Gastroesophageal sphincter (tissue), 4 donors: Measurements from ENCODE around the gene DUSP16. TPM values are rescaled to one million over a fixed set of nuclear protein-coding genes. Genes with fewer than 3 reads are reported as not detected.
A peak's percentile ranks its signal among the peaks of the same experiment; 100 is the strongest.

Source experiments
- ATAC-seq: fragments of 150-250 bp; one replicate; pipeline ENCODE4 v1.9.1; 2016; ENCODE audit warnings: mild to moderate bottlenecking, moderate library complexity
- H3K27ac ChIP-seq, 4 donors: fragments of 200-600 bp; sonication (generic) in 3 of 4; 1 replicate in 3 of 4; 2 replicates in 1 of 4; pipeline ENCODE4 v1.5.1; 2016 to 2019
- H3K27me3 ChIP-seq: fragments of 200-600 bp; sonication (generic); one replicate; pipeline ENCODE4 v1.5.1; 2019
- H3K36me3 ChIP-seq, 2 donors: fragments of 200-600 bp; sonication (generic); one replicate each; pipeline ENCODE4 v1.5.1; 2019; ENCODE audit warnings: control low read depth in 1 of 2
- H3K4me1 ChIP-seq, 3 donors: fragments of 200-600 bp; sonication (generic); 1 replicate in 2 of 3; 2 replicates in 1 of 3; pipeline ENCODE4 v1.5.1; 2016 to 2019; ENCODE audit warnings: control low read depth in 2 of 3
- H3K4me3 ChIP-seq, 2 donors: fragments of 200-600 bp; sonication (generic); one replicate each; pipeline ENCODE4 v1.5.1; 2019; ENCODE audit warnings: mild to moderate bottlenecking in 1 of 2, moderate library complexity in 1 of 2
- H3K9me3 ChIP-seq, 3 donors: fragments of 200-600 bp; sonication (generic); one replicate each; pipeline ENCODE4 v1.5.1; 2017 to 2019; ENCODE audit warnings: control low read depth in 2 of 3
- EP300 ChIP-seq: sonication (generic); formaldehyde crosslinking; IDR thresholded peaks from one replicate; pipeline ENCODE4 v1.6.1; 2017; ENCODE audit warnings: antibody characterized with exemption, mild to moderate bottlenecking
- POLR2A ChIP-seq, 2 donors: fragments of 450-650 bp; IDR thresholded peaks; one replicate each; pipeline ENCODE4 v1.6.1; 2017; ENCODE audit warnings: antibody characterized with exemption in 2 of 2, mild to moderate bottlenecking in 2 of 2, moderate library complexity in 1 of 2
- POLR2AphosphoS5 ChIP-seq: sonication (generic); formaldehyde crosslinking; IDR thresholded peaks from one replicate; pipeline ENCODE4 v1.6.1; 2017; ENCODE audit warnings: antibody characterized with exemption
- WGBS, 2 donors: methylation state at CpG; one replicate each; pipeline ENCODE4 v1.1.5; 2018; ENCODE audit warnings: low coverage in 1 of 2; 5-methylcytosine and 5-hydroxymethylcytosine counted together
- total RNA-seq, 4 donors: library from RNA; depleted of rRNA; stranded (reverse); fragments of >200 nt; gene quantifications; one replicate each; pipeline ENCODE4 v1.1.0, GENCODE V29; 2016
- TF ChIP-seq, protein P1 (sequence below), 4 experiments: fragments of 200-600 bp in 2 of 4; fragments of 450-650 bp in 2 of 4; sonication (generic) in 1 of 4; IDR thresholded peaks; one replicate each; pipeline ENCODE4 v1.5.1; 2017 to 2019; ENCODE audit warnings: antibody characterized with exemption in 4 of 4, mild to moderate bottlenecking in 2 of 4, moderate library complexity in 2 of 4

Gene DUSP16
- total RNA-seq, 4 donors from 2014 or later = 14.7 to 20.1 (median 17.1) TPM

DNA sequence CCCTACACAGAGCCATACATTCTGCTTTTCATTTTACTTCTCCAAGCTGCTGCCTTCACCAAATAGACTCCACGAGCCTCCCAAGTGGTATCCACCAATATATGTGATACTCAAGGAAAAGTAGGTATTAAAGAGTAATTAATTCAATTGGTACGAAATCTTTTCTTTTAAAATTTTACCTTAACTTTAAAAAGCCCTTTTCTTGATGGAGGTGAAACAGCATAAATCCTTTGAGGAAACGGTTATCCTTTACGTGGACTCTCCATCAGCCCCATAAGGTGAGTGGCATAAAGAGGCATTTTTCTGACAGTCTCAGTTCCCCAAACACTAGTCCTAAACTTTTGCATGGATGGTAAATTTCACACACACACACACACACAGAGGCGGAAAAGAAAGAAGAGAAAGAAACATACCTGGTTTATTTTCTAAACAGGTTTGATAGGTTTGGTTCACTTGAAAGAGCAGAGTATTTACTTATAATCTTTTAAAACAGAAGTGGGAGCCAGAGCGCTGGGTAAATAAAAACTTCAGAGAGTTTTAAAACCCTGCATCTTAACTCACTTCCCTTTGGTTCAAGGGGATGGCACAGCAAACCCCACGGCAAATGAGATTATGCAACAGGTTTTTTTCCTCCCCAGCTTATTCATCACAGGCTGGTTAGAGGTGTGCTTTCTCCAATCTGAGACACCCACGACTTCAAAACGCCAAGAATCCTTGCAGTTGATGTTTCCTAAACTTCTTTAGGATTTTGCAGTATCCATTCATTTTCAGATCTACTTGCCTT lies 1.9 kb downstream of the DUSP16 start:
- peak overlapping the region; percentile 82 to 97 for H3K4me3 ChIP-seq
- ATAC-seq = peak; percentile 42
- no peak for TF ChIP-seq POLR2A (IDR thresholded peaks at IDR 0.05)
- TF ChIP-seq, protein P1, sequence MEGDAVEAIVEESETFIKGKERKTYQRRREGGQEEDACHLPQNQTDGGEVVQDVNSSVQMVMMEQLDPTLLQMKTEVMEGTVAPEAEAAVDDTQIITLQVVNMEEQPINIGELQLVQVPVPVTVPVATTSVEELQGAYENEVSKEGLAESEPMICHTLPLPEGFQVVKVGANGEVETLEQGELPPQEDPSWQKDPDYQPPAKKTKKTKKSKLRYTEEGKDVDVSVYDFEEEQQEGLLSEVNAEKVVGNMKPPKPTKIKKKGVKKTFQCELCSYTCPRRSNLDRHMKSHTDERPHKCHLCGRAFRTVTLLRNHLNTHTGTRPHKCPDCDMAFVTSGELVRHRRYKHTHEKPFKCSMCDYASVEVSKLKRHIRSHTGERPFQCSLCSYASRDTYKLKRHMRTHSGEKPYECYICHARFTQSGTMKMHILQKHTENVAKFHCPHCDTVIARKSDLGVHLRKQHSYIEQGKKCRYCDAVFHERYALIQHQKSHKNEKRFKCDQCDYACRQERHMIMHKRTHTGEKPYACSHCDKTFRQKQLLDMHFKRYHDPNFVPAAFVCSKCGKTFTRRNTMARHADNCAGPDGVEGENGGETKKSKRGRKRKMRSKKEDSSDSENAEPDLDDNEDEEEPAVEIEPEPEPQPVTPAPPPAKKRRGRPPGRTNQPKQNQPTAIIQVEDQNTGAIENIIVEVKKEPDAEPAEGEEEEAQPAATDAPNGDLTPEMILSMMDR (IDR thresholded peaks at IDR 0.05) = no peak
- TF ChIP-seq POLR2AphosphoS5 = peak; percentile 69
- TF ChIP-seq EP300 = no peak
- H3K4me1 ChIP-seq = peaks cover 5 to 50% (median 7%) of the 10 kb centered on the region in 3 donors
- no peaks in the 10 kb centered on the region for H3K9me3 ChIP-seq
- H3K27me3 ChIP-seq = no peaks in the 10 kb centered on the region
- H3K36me3 ChIP-seq = no peaks in the 10 kb centered on the region
- H3K27ac ChIP-seq = peak overlapping the region; percentile 96 to 100 (median 99)
- WGBS, 2 donors = 1 to 9% methylated on average over 7 to 9 of the region's 9 CpGs

DNA sequence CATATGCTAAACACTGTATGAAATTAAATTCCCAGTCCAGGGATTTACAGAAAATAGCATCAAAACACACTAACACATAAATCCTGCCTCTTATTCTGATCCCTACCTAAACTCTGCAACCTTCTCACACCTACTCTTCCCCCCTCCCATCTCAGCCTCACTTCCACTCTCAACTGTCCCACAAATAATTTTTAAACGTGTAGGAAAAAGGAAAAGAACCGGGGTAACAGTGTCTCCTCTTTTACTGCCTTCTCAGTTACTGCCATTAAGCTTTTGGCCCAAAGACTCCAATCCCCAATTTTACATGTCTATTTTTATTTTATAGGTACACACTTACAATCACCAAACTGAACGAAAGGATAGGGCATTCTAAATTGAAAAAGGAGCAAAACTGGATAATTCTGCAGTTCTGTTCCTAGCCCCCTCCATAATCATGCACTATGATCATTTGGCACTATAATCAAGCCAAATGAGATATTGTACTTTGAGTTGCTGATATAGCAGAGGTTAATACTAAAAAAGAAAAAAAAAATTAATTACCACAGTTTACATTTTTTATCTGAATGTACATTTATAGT lies 2.9 kb downstream of the DUSP16 start:
- Histone ChIP-seq H3K4me3 (no peak overlapping the region), H3K27ac (peak overlapping the region in 2 of 4 donors; percentile 18 to 98), H3K27me3 (no peaks in the 10 kb centered on the region), H3K9me3 (no peaks in the 10 kb centered on the region), H3K36me3 (no peaks in the 10 kb centered on the region), H3K4me1 (peaks cover 5 to 60% (median 10%) of the 10 kb centered on the region in 3 donors)
- ATAC-seq = no peak
- WGBS, 2 donors = 9 to 26% methylated on average over 3 of the region's 3 CpGs
- no peak for TF ChIP-seq EP300
- no peak for TF ChIP-seq POLR2AphosphoS5
- TF ChIP-seq POLR2A (IDR thresholded peaks at IDR 0.05) = no peak
- TF ChIP-seq, protein P1 (IDR thresholded peaks at IDR 0.05) = no peak

DNA sequence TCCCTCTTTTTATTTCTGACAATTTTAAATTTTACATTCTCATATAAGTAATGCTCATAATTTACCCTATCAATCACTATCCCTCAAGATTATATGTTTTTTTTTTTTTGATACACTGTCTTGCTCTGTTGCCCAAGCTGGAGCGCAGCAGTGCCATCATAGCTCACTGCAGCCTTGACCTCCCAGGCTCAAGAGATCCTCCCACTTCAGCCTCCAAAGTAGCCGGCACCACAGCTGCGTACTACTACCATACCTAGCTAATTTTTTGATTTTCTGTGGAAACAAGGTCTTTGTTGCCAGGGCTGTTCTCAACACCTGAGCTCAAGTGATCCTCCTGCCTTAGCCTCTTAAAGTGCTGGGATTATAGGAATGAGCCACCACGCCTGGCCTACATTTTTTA lies 4.4 kb downstream of the DUSP16 start:
- TF ChIP-seq, protein P1 (IDR thresholded peaks at IDR 0.05) = no peak
- no peak for TF ChIP-seq POLR2A (IDR thresholded peaks at IDR 0.05)
- TF ChIP-seq POLR2AphosphoS5 = no peak
- no peak for TF ChIP-seq EP300
- no peaks in the 10 kb centered on the region for H3K9me3 ChIP-seq
- 72 to 91% methylated on average over 4 of the region's 4 CpGs for WGBS, 2 donors
- no peaks in the 10 kb centered on the region for H3K36me3 ChIP-seq
- no peak overlapping the region for H3K4me3 ChIP-seq
- no peaks in the 10 kb centered on the region for H3K27me3 ChIP-seq
- H3K27ac ChIP-seq = no peak overlapping the region
- ATAC-seq = no peak
- H3K4me1 ChIP-seq = peaks cover 5 to 52% (median 5%) of the 10 kb centered on the region in 3 donors

DNA sequence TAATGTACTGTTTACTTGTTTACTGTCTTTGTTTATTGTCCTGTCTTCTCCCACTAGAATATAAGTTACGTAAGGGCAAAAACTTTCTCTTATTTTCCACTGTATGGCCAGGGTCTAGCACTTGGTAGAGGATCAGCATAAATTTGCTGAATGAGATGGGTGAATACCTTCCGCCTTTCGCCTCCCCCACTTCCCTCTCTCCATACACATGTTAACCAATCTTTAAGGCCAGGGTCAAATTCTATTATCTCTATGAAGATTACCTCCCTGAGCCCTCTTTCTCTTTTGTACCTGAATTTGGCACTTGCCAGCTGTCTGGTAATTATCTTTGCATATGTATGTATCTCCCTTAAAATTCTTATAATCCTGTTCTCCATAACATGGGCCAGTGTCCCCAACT lies 4.9 kb downstream of the DUSP16 start:
- Histone ChIP-seq H3K4me3 (no peak overlapping the region), H3K9me3 (no peaks in the 10 kb centered on the region), H3K4me1 (peaks cover 3 to 47% (median 5%) of the 10 kb centered on the region in 3 donors), H3K36me3 (no peaks in the 10 kb centered on the region), H3K27ac (no peak overlapping the region), H3K27me3 (no peaks in the 10 kb centered on the region)
- WGBS, 2 donors = 100% methylated on average over 2 to 3 of the region's 3 CpGs
- TF ChIP-seq, protein P1 (IDR thresholded peaks at IDR 0.05) = no peak
- TF ChIP-seq POLR2A (IDR thresholded peaks at IDR 0.05) (no peak), POLR2AphosphoS5 (no peak), EP300 (no peak)
- no peak for ATAC-seq
